BJ (cell line): ENCODE data around the gene CYP46A1. TPM values are rescaled to one million over a fixed set of nuclear protein-coding genes. Genes with fewer than 3 reads are reported as not detected.

ENCODE experiments used
- CTCF ChIA-PET: fragments of 350-600 bp; formaldehyde crosslinking; extraction: SDS; loops from one replicate; lab custom pipeline; 2021; ENCODE audit warnings: antibody characterized with exemption, inconsistent platforms; lab: Yijun Ruan, JAX
- POLR2A ChIA-PET: fragments of 300-600 bp; sonication (Branson Sonifier 250); formaldehyde crosslinking; extraction: SDS; loops from one replicate; lab custom pipeline; 2021; ENCODE audit warnings: antibody characterized with exemption; lab: Charles Lee
- DNase-seq: peaks from one replicate; pipeline ENCODE4 v3.0.0-alpha.2; 2011; ENCODE audit warnings: low read depth
- H3K27me3 ChIP-seq: 2 replicates; pipeline ENCODE4 v1.6.0; 2011; ENCODE audit warnings: low read length; ENCODE audit not compliant: control insufficient read depth, insufficient read depth
- H3K36me3 ChIP-seq: 2 replicates; pipeline ENCODE4 v1.5.1; 2011; ENCODE audit warnings: low read length; ENCODE audit not compliant: control insufficient read depth, insufficient read depth
- H3K4me3 ChIP-seq: 2 replicates; pipeline ENCODE4 v1.5.1; 2011; ENCODE audit warnings: low read depth, mild to moderate bottlenecking, control low read depth, low read length
- polyA plus RNA-seq: library from polyadenylated mRNA; depleted of rRNA; stranded (reverse); fragments of >200 nt; gene quantifications from 2 replicates; pipeline ENCODE4 v1.2.3, GENCODE V29; 2011
- TF ChIP-seq, protein P1 (sequence below): IDR thresholded peaks from 2 replicates; pipeline ENCODE4 v1.5.1; 2011; ENCODE audit warnings: low read depth, mild to moderate bottlenecking, control low read depth, inconsistent platforms, low read length, moderate library complexity; ENCODE audit not compliant: insufficient read depth

The CYP46A1 gene
- polyA plus RNA-seq, 1 experiment: 0.06 TPM

DNA sequence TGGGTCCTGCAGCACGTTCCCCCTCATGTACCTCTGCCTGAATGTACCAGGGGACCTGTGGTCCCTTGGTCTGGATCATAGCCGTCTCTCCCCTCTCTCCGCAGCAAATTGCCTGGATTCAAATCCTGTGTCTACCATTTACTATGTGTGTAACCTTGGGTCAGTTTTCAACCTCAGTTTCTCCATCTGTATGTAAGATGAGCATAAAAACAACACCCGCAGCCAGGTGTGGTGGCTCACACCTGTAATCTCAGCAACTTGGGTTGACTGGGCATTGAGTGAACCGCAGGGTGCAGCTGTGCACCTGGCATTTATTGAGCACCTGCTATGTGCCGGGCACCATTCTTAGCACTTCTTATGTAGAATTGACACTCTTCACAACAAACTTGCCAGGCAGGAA lies 14.1 kb downstream of the CYP46A1 start:
- TF ChIP-seq, protein P1, sequence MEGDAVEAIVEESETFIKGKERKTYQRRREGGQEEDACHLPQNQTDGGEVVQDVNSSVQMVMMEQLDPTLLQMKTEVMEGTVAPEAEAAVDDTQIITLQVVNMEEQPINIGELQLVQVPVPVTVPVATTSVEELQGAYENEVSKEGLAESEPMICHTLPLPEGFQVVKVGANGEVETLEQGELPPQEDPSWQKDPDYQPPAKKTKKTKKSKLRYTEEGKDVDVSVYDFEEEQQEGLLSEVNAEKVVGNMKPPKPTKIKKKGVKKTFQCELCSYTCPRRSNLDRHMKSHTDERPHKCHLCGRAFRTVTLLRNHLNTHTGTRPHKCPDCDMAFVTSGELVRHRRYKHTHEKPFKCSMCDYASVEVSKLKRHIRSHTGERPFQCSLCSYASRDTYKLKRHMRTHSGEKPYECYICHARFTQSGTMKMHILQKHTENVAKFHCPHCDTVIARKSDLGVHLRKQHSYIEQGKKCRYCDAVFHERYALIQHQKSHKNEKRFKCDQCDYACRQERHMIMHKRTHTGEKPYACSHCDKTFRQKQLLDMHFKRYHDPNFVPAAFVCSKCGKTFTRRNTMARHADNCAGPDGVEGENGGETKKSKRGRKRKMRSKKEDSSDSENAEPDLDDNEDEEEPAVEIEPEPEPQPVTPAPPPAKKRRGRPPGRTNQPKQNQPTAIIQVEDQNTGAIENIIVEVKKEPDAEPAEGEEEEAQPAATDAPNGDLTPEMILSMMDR: no peak
- DNase-seq: no peak
- Histone ChIP-seq H3K27me3 (peaks cover 8% of the 10 kb centered on the region; the same call in 1 of the 2 replicates), H3K4me3 (no peak overlapping the region), H3K36me3 (no peaks in the 10 kb centered on the region)
- ChIA-PET CTCF (interaction anchor here (2.8 kb wide), 1 partner anchor 10 kb away, joined by 22 read pairs; no protein-coding TSS in a partner anchor), POLR2A (no interaction called here)

GRCh38 chr14:99698642-99699041 lies 14.5 kb downstream of the CYP46A1 start:
- CTCF ChIA-PET: interaction anchor here (2.8 kb wide), 1 partner anchor 11 kb away, joined by 22 read pairs; no protein-coding TSS in a partner anchor
- no peak for DNase-seq
- TF ChIP-seq, protein P1: no peak

DNA sequence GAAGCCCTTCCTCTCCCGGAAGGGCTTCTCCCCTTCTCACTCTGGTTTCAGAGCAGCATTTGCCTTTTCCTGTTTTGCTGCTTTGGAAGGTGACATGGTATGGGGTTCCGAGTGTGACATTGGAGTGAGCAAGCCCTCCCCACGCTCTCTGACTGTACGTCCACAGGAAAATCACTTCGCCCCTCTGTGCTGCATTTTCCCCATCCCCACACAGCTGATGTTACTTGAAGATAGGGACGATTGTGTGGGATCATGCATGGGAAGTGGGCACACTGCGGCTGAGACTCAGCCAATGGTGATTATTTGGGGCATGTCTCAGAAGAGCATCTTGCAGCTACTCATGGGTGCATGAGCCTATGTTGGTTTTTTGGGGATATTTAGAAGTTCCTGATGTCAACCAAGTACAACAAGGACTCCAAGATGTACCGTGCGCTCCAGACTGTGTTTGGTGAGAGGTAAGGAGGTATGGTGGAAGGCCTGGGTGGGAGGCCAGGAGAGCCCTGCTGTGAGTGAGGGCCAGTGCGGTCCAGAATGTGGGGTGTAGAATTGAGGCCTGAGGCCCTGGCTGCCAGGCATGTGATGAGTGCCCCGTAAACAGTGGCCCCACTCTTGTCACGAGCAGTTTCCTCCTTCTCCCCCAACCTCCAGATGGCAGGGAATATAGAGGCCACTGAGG lies 15.1 kb downstream of the CYP46A1 start:
- CTCF ChIA-PET: interaction anchor here (2.1 to 2.8 kb wide), 2 partner anchors 10 to 11 kb away, joined by 9 to 22 read pairs; no protein-coding TSS in a partner anchor

More at GRCh38 chr14:99698642-99699041, 14.5 kb downstream of the CYP46A1 start:
- H3K27me3 ChIP-seq: peaks cover 8% of the 10 kb centered on the region; the same call in 1 of the 2 replicates
- POLR2A ChIA-PET: no interaction called here
- H3K36me3 ChIP-seq: no peaks in the 10 kb centered on the region
- no peak overlapping the region for H3K4me3 ChIP-seq

GRCh38 chr14:99699861-99700260 lies 15.8 kb downstream of the CYP46A1 start:
- POLR2A ChIA-PET: no interaction called here
- H3K4me3 ChIP-seq: no peak overlapping the region

More for the DNA sequence above, 15.1 kb downstream of the CYP46A1 start:
- Histone ChIP-seq H3K4me3 (no peak overlapping the region), H3K36me3 (no peaks in the 10 kb centered on the region), H3K27me3 (peaks cover 8% of the 10 kb centered on the region; the same call in 1 of the 2 replicates)
- no peak for DNase-seq
- TF ChIP-seq, protein P1: no peak
- POLR2A ChIA-PET: no interaction called here

GRCh38 chr14:99700379-99700778 lies 16.3 kb downstream of the CYP46A1 start:
- ChIA-PET CTCF (interaction anchor here (0.9 to 2.1 kb wide), 7 partner anchors 12 to 29 kb away, joined by 3 to 9 read pairs (median 3); no protein-coding TSS in a partner anchor), POLR2A (no interaction called here)
- TF ChIP-seq, protein P1: no peak
- no peaks in the 10 kb centered on the region for H3K36me3 ChIP-seq
- H3K4me3 ChIP-seq: no peak overlapping the region
- no peak for DNase-seq
- H3K27me3 ChIP-seq: peaks cover 8% of the 10 kb centered on the region; the same call in 1 of the 2 replicates

More at GRCh38 chr14:99699861-99700260, 15.8 kb downstream of the CYP46A1 start:
- no peak for DNase-seq
- Histone ChIP-seq H3K36me3 (no peaks in the 10 kb centered on the region), H3K27me3 (peaks cover 8% of the 10 kb centered on the region; the same call in 1 of the 2 replicates)
- CTCF ChIA-PET: interaction anchor here (1.3 to 2.1 kb wide), 2 partner anchors 11 to 17 kb away, joined by 3 to 9 read pairs; no protein-coding TSS in a partner anchor
- TF ChIP-seq, protein P1: no peak
